ENCODE data around the gene PSENEN. TPM values are rescaled to one million over a fixed set of nuclear protein-coding genes. Genes with fewer than 3 reads are reported as not detected.

PSENEN gene
- total and polyA plus RNA-seq, 2 of the 8 experiments (the other 6 are each of a cell fraction or from before 2014, with no cell fraction given) = 66.7 to 75.3 TPM

GRCh38 chr19:35751839-35752745 lies 6.6 kb downstream of the PSENEN start (continued):
- no peak for TF ChIP-seq RFX5 (IDR thresholded peaks at IDR 0.05; ENCODE audit: borderline replicate concordance, low read depth, low read length)
- no peak for TF ChIP-seq SIN3A (conservative IDR thresholded peaks at IDR 0.05 in 1 of 2, IDR thresholded peaks at IDR 0.05 in 1 of 2; ENCODE audit: low read depth in 1 of 2, low read length in 2 of 2)

All from H1 (cell line).